ENCODE results near the gene TBC1D22A.

DNA sequence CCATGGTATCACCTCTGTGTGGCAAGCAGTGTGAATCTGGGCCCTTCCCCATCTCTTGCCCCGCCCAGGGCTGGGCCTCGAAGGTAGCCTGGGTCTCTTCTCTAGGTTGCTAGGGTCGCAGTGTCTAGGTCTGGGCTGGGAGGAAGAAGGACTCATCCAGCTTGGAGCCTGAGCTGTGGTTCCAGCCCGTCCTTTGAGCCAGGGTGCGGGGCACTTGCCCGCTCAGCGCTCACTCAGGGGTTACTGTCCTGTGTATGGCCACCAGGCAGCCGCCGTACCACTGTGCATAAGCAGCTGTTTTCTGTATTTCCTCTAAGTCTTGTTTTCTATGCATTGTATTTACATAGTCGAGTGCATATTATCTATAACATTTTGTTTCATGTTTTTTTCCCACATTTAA lies 160.9 kb downstream of the TBC1D22A start:
- TF ChIP-seq, protein P1, sequence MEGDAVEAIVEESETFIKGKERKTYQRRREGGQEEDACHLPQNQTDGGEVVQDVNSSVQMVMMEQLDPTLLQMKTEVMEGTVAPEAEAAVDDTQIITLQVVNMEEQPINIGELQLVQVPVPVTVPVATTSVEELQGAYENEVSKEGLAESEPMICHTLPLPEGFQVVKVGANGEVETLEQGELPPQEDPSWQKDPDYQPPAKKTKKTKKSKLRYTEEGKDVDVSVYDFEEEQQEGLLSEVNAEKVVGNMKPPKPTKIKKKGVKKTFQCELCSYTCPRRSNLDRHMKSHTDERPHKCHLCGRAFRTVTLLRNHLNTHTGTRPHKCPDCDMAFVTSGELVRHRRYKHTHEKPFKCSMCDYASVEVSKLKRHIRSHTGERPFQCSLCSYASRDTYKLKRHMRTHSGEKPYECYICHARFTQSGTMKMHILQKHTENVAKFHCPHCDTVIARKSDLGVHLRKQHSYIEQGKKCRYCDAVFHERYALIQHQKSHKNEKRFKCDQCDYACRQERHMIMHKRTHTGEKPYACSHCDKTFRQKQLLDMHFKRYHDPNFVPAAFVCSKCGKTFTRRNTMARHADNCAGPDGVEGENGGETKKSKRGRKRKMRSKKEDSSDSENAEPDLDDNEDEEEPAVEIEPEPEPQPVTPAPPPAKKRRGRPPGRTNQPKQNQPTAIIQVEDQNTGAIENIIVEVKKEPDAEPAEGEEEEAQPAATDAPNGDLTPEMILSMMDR (IDR thresholded peaks at IDR 0.05; ENCODE audit: low read depth, low read length, missing input control), result no peak
- TF ChIP-seq, protein P2, sequence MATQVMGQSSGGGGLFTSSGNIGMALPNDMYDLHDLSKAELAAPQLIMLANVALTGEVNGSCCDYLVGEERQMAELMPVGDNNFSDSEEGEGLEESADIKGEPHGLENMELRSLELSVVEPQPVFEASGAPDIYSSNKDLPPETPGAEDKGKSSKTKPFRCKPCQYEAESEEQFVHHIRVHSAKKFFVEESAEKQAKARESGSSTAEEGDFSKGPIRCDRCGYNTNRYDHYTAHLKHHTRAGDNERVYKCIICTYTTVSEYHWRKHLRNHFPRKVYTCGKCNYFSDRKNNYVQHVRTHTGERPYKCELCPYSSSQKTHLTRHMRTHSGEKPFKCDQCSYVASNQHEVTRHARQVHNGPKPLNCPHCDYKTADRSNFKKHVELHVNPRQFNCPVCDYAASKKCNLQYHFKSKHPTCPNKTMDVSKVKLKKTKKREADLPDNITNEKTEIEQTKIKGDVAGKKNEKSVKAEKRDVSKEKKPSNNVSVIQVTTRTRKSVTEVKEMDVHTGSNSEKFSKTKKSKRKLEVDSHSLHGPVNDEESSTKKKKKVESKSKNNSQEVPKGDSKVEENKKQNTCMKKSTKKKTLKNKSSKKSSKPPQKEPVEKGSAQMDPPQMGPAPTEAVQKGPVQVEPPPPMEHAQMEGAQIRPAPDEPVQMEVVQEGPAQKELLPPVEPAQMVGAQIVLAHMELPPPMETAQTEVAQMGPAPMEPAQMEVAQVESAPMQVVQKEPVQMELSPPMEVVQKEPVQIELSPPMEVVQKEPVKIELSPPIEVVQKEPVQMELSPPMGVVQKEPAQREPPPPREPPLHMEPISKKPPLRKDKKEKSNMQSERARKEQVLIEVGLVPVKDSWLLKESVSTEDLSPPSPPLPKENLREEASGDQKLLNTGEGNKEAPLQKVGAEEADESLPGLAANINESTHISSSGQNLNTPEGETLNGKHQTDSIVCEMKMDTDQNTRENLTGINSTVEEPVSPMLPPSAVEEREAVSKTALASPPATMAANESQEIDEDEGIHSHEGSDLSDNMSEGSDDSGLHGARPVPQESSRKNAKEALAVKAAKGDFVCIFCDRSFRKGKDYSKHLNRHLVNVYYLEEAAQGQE (IDR thresholded peaks at IDR 0.05), result no peak
- TF ChIP-seq, protein P3, sequence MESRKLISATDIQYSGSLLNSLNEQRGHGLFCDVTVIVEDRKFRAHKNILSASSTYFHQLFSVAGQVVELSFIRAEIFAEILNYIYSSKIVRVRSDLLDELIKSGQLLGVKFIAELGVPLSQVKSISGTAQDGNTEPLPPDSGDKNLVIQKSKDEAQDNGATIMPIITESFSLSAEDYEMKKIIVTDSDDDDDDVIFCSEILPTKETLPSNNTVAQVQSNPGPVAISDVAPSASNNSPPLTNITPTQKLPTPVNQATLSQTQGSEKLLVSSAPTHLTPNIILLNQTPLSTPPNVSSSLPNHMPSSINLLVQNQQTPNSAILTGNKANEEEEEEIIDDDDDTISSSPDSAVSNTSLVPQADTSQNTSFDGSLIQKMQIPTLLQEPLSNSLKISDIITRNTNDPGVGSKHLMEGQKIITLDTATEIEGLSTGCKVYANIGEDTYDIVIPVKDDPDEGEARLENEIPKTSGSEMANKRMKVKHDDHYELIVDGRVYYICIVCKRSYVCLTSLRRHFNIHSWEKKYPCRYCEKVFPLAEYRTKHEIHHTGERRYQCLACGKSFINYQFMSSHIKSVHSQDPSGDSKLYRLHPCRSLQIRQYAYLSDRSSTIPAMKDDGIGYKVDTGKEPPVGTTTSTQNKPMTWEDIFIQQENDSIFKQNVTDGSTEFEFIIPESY (IDR thresholded peaks at IDR 0.05), result no peak
- TF ChIP-seq, protein P4, sequence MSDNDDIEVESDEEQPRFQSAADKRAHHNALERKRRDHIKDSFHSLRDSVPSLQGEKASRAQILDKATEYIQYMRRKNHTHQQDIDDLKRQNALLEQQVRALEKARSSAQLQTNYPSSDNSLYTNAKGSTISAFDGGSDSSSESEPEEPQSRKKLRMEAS (IDR thresholded peaks at IDR 0.05), result no peak
- TF ChIP-seq TAF1 (conservative IDR thresholded peaks at IDR 0.05), result no peak
- no peak for TF ChIP-seq HNF4G (IDR thresholded peaks at IDR 0.05)
- no peak for TF ChIP-seq EGR1 (IDR thresholded peaks at IDR 0.05; ENCODE audit: low read depth in 2 of 2)
- TF ChIP-seq RXRA (IDR thresholded peaks at IDR 0.05), result no peak
- TF ChIP-seq GABPA (IDR thresholded peaks at IDR 0.05 in 1 of 2, conservative IDR thresholded peaks at IDR 0.05 in 1 of 2), result no peak
- no peak for TF ChIP-seq JUND (IDR thresholded peaks at IDR 0.05)
- TF ChIP-seq YY1 (IDR thresholded peaks at IDR 0.05), result no peak
- no peak for TF ChIP-seq FOXA1 (IDR thresholded peaks at IDR 0.05)
